Stimulated activated CD4-positive, alpha-beta T cell treated with anti-CD3 and anti-CD28 coated beads, Interleukin-2, amount 100 ng/mL, for 4 hours (primary cell): Measurements from ENCODE around the gene DOCK3.
"Not testable (repeated sequence)": the region's sequence is repeated elsewhere in the genome, so short reads cannot be mapped to it uniquely, and the experiment has no call there.

Experiments
- DNase-seq: peaks from one replicate; pipeline ENCODE4 v3.0.0-alpha.2; 2020; ENCODE audit warnings: low read depth

Gene DOCK3

DNA sequence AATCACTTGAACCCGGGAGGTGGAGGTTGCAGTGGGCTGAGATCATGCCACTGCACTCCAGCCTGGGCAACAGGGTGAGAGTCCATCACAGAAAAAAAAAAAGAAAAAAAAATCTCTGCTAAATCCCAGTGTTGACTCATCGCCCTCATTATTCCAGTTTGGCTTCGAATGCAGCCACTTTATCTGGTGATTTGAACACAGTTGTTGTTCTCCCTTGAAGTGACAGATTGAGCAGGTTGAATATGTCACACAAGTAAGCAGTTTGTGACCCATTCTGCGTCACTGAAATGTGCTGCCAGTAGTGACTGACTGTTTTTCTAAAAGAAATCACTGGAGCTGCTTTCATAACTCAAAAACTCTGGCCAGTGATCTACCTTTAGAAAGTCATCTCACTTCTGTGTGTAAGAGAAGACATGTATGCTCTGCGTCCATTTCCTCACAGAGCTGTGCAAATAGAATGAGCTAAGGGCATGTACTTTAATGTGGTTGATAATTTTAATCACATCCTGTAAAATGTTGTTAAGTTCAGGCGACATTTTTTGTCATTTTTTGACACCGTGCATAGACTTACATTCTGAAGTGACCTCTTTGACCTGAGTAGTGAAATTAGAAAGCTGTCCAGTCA lies 12.5 kb downstream of the DOCK3 start:
- no peak for DNase-seq

DNA sequence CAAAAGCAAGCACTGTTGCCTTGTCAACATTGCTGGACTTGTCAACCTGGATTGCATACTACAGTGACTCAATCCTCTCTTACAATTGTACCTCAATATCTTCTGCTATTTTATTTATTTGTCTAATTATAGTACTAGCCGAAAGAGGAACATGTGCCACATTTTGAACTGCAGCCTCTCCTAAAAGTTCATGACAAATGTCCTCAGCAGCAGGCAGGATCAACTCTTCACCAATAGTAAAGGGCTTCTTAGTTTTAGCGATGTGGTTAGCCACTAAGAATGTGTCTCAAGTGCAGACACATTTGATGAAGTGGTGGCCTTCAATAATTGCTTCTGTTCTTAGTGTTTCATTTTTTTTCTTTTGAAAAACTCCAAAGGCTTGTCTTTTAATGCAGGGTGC lies 13.2 kb downstream of the DOCK3 start:
- no peak for DNase-seq

DNA sequence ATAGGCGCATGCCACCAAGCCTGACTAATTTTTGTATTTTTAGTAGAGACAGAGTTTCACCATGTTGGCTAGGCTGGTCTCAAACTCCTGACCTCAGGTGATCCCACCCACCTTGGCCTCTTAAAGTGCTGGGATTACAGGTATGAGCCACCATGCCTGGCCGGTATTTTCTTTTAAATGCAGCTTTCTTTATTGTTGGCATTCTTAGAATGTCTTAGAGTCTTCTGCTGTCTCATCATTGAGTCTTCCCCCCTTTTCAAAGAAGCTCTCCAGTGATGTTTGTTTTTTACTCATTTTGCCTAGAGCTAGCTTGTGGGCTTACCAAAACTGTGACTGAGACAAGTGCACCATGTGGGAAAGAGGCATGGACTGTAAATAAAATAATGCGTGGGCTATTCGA lies 13.9 kb downstream of the DOCK3 start:
- not testable (repeated sequence) for DNase-seq

DNA sequence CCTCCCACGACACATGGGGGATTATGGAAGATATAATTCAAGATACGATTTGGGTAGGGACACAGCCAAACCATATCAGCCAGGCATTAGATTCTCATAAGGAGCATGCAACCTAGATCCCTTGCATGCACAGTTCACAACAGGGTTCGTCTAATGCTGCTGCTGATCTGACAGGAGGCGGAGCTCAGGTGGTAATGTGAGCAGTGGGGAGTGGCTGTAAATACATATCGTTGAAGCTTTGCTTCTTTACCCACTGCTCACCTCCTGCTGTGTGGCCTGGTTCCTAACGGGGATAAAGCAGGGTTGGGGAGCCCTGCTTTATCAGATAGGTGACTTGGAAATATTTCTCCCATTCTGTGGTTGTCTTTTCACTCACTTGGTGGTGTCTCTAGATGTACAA lies 14.8 kb downstream of the DOCK3 start:
- DNase-seq, result no peak

DNA sequence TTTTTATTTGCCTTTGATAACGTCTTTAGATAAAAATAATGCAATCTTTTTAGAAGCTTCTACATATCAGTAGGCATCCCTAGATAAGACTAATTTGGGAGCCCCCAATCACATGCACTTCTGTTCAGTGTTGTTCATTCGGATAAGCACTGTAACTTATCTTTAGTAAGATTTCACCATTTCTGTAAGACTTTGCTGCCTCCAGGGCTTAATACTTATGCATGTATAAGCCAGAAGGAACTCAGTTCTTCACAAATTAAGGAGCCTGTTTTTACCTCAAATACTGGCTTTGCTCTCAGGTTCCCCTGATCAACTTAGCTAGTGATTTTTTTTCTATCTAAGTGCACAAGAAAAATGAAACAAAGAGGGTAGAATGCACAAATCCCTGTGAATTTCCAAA lies 20.3 kb downstream of the DOCK3 start:
- no peak for DNase-seq

DNA sequence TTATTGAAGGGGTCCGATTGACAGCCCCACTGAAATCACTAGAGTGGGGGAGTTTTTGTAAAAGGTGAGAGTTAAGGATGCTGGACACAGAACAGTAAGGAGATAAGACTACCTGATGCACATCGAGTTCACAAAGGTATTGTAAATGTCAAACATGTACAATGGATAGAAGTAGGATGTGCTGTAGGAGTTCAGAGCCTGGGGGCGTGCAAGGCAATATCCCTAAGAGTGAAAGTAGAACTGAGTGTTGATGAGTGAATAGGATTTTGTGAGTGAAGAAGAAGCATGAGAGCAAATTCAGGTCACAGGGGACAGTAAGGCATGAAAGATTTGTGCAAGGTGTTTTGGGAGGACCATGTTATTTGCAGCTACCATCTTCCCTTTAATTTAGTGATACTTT lies 21.5 kb downstream of the DOCK3 start:
- no peak for DNase-seq

DNA sequence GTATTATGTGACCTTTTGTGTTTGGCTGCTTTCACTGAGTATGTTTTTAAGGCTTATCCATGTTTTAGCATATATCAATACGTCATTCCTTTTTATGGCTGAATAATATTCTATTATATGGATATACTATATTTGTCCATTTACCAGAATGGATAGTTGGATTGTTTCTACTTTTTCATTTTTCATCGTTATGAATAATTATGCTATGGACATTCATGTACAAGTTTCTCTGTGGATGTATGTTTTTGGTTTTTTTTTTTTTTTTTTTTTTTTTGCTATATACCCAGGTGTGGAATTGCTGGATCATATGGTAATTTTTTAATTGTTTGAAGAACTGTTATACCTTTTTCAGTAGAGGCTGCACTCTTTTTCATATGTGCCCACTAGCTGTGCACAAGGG lies 23.5 kb downstream of the DOCK3 start:
- DNase-seq, result no peak

DNA sequence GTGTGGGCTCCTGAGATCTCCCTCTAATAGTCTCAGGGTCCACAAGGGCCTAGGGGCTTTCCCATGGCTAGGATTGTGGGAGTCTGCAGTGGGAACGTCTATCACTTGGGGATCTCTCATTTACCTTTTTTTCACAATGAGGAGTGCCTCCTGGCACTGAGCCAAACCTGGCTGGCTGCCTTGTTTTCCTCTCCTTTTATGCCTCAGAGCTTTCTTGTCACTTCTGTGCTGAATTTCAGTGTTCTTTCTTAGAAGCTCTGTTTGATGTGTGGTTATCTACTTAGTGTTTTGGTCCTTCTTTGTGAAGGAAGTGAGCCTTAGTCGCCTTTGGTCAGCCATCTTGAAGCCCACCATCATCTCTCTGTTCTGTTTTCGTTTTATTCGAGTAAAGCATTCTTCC lies 33.9 kb downstream of the DOCK3 start:
- no peak for DNase-seq

DNA sequence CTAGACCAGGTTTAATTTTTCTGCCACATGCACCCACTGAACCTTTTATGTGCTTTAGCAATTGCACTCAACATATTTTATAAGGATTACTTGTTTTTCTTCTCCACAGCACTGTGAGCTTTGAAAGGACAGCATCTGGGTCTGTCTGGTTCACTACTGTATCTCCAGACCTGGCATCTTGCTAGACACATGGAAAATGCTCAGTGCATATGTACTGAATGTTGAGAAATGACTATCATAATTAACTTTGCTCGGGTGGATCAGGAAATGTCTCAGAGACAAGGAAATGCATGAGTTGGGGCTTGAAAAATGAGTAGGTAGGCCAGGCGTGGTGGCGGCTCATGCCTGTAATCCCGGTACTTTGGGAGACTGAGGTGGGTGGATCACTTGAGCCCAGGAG lies 40.2 kb downstream of the DOCK3 start:
- no peak for DNase-seq

DNA sequence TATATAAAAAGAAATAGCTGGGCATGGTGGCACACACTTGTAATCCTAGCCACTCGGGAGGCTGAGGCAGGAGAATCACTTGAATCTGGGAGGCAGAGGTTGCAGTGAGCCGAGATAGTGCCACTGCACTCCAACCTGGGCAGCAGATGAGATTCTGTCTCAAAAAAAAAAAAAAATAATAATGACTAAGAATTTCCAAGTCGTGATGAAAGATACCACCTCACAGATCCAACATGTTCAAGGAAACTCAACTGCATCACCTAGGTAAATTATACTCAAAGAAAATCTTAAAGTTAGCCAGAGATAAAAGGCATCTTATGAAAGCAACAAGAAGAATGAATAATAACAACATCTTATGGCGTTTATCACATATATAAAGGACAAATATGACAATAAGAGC lies 50.1 kb downstream of the DOCK3 start:
- DNase-seq, result no peak

DNA sequence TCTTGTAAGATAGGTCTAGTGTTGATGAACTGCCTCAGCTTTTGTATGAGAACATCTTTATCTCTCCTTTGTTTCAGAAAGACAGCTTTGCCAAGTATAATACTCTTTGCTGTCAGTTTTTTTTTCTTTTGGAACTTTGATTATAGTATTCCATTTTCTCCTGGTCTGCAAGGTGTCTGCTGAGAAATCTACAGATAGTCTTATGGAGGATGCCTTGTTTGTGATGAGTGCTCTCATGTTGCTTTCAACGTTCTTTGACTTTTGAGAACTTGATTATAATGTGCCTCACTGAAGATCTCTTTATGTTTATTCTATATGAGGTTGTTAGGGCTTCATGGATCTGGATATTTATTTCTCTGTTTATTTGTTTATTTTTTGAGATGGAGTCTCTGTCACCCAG lies 60.3 kb downstream of the DOCK3 start:
- no peak for DNase-seq

DNA sequence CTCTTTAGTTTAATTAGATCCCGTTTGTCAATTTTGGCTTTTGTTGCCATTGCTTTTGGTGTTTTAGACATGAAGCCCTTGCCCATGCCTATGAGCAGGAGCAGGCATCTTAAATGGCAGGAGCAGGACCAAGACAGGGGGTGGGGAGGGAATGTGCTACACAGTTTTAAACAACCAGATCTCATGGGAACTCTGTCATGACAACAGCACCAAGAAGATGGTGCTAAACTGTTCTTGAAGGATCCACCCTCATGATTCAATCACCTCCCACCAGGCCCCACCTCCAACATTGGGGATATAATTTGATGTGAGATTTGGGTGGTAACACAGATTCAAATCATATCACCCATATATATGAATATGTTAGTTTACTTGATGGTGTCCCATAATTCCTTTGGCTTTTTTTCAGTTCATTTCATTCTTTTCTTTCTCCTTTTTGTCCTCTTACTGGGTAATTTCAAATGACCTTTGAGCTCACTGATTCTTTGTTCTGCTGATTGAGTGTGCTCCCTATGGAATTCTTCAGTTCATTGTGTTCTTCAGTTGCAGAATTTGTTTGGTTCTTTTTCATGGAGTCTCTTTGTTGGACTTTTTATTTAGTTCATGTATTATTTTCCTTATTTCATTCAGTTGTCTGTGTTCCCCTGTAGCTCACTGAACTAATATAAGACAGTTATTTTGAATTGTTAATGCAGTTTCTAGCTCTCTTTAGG lies 62.6 kb downstream of the DOCK3 start:
- DNase-seq, result no peak

DNA sequence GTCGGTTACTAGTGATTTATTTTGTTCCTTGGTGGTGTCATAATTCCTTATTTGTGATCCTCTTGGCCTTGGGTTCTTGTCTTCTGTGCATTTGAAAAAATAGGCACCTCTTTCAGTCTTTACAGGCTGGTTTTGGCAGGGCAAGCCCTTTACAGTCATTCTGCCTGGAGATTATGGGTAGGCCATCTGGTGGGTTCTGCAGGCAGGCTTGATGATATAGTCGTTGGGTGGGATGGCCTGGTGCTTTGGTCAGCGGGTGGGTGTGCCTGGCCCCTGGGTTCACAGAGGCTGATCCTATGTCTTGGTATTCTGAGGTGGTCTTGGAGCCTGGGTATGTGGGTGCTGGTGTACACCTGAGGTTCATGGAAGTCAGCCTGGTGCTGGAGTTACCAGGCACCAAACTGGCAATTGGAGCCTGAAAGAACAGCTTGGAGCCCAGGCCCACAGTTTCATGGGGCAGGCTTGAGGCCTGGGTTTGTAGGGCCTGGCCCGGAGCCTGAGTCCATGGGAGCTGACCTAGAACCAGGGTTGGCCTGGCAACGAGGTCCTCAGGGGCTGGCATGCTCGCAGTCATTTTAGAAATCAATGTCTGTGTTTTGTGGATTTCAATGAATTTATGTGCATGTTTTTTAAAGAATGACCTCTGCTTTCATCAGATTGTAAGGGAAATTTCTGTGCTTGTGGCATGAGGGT lies 63.3 kb downstream of the DOCK3 start:
- no peak for DNase-seq

DNA sequence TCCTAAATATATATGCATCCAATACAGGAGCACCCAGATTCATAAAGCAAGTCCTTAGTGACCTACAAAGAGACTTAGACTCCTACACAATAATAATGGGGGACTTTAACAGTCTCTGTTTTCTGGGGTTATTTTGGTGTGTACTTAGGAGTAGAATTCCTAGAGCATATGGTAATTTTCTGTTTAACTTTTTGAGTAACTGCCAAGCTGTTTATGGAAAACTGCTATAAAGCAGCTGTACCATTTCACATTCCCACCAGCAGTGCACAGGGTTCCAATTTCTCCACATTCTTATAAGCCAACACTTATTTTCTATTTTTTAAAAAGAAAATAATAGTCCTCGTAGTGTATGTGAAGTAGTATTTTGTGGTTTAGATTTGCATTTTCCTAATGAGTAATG lies 68.9 kb downstream of the DOCK3 start:
- no peak for DNase-seq

DNA sequence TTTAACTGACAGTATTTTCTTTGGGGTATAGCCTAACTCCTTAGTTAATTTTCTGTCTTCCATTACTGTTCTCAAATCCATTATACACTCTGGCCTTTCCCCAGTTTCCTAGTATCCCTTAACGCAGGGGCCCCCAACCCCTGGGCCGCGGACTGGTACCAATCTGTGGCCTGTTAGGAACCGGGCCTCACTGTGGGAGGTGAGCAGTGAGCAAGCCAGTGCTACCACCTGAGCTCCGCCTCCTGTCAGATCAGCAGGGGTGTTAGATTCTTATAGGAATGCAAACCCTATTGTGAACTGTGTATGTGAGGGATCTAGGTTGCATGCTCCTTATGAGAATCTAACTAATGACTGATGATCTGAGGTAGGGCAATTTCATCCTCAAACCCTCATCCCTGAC lies 75.1 kb downstream of the DOCK3 start:
- DNase-seq, result no peak

DNA sequence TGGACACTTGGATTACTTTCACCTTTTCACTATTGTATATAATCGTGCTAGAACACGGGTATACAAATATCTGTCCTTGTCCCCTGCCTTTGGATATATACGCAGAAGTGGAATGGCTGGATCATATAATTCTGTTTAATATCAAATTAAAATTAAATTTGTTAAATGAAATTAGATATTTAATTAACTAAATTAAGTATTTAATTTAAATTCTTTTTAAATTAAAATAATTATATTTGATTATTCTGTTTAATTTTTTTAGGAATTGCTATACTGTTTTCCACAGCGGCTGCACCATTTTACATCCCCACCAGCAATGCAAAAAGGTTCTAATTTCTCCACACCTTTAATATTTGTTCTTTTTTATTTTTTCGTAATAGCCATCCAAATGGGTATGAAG lies 84.3 kb downstream of the DOCK3 start:
- DNase-seq, result no peak

DNA sequence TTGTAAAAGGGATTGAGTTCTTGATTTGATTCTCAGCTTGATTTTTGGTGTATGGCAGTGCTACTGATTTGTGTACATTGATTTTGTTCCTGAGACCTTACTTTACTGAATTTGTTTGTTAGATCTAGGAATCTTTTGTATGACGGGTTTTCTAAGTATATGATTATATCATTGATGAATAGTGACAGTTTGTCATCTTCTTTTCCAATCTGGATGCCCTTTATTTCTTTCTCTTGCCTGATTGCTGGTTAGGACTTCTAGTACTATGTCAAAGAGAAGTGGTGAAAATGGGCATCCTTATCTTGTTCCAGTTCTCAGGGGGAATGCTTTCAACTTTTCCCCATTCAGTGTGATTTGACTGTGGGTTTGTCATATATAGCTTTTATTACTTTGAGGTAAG lies 103.0 kb downstream of the DOCK3 start:
- no peak for DNase-seq

DNA sequence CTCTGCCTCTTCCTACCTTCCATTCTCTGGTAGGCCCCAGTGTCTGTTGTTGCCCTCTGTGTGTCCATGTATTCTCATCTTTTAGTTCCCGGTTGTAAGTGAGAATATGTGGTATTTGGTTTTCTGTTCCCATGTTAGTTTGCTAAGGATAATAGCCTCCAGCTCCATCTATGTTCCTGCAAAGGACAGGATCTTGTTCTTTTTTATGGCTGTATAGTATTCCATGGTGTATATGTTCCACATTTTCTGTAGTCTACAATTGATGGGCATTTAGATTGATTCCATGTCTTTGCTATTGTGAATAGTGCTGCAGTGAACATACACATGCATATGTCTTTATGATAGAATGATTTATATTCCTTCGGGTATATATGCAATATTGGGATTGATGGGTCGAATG lies 107.0 kb downstream of the DOCK3 start:
- DNase-seq, result not testable (repeated sequence)

DNA sequence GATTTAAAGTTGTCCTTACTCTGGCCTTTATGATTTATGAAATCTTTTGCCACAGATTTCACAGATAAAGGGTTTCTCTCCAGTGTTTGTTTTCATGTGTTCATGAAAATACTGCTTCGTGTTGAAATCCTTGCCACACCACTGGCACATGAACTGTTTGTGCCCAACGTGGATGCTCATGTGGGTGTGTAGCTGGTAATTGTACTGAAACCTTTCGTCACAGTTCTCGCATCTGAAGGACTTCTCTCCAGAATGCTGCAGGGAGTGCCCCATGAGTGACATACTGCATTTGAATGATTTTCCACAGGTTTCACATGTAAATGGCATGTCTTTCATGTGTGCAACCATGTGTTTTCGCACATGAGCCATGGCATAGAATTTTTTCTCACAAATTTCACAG lies 111.9 kb downstream of the DOCK3 start:
- DNase-seq, result no peak

DNA sequence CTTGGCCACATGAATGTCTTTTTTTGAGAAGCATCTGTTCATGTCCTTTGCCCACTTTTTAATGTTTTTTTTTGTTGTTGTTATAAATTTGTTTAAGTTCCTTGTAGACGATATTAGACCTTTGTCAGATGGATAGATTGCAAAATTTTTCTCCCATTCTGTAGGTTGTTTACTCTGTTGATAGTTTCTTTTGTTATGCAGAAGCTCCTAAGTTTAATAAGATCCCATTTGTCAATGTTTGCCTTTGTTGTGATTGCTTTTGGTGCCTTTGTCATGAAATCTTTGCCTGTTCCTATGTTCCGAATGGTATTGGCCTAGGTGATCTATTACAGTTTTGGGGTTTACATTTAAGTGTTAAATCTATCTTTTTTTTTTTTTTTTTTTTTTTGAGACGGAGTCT lies 116.2 kb downstream of the DOCK3 start:
- DNase-seq, result not testable (repeated sequence)

DNA sequence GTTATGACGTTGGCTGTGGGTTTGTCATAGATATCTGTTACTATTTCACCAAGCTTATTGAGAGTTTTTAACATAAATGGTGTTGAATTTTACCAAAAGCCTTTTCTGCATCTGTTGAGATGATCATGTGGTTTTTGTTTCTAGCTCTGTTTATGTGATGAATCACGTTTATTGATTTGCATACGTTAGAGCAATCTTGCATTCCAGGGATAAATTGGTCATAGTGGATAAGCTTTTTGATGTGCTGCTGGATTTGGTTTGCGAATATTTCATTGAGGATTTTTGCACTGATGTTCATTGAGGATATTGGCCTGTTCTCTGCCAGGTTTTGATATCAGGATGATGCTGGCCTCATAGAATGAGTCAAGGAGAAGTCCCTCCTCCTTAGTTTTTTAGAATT lies 117.8 kb downstream of the DOCK3 start:
- DNase-seq, result no peak

DNA sequence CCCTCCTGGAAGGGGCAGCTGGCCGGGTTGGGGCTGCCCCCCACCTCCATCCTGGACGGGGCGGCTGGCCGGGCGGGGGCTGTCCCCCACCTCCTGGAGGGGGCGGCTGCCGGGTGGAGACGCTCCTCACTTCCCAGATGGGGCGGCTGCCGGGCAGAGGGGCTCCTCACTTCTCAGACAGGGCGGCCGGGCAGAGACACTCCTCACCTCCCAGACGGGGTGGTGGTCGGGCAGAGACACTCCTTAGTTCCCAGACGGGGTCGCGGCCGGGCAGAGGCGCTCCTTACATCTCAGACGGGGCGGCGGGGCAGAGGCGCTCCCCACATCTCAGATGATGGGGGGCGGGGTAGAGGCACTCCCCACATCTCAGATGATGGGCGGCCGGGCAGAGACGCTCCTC lies 129.1 kb downstream of the DOCK3 start:
- not testable (repeated sequence) for DNase-seq

DNA sequence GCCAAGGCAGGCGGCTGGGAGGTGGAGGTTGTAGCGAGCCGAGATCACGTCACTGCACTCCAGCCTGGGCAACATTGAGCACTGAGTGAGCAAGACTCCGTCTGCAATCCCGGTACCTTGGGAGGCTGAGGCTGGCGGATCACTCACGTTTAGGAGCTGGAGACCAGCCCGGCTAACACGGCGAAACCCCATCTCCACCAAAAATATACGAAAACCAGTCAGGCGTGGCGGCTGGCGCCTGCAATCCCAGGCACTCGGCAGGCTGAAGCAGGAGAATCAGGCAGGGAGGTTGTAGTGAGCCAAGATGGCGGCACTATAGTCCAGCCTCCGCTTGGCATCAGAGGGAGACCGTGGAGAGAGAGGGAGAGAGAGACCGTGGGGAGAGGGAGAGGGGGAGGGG lies 129.6 kb downstream of the DOCK3 start:
- DNase-seq, result not testable (repeated sequence)

DNA sequence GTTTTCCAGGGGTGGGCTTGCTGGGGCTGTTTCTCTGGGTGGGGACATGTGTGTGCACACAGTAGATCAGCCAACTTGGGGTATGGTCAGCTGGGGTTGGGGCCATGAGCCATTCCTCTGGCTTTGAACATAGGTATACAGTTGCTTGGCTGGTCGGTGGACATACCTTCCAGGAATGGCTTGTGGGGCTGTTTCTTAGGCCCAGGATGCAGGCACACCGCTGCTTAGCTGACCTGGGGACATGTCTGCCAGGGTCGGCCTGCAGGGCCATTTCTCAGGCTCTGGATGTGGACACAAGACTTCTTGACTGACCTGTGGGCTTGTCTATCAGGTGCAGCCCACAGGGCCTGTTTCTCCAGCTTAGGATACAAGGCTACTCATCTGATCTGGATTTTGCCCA lies 130.6 kb downstream of the DOCK3 start:
- DNase-seq, result no peak
